ENCODE data around the gene CLIC3.

The CLIC3 gene

GRCh38 chr9:137027369-137028262 lies 31.2 kb upstream of the CLIC3 start, which contains the start of gene ABCA2:
Gene ABCA2, minus strand, starts transcription at chr9:137028237. Its CDS starts 97 bp downstream, at chr9:137028140.
- TF ChIP-seq CTCF (IDR thresholded peaks at IDR 0.05; ENCODE audit: borderline replicate concordance, control extremely low read depth, extremely low read depth, insufficient read depth, missing control alignments): no peak
- in situ Hi-C loops (cut with MboI; ENCODE audit: low sequenced_read_pairs, unreplicated experiment): no loop called here
- no peak for DNase-seq (ENCODE audit: low spot score)

GRCh38 chr9:137026828-137027227 lies 30.5 kb upstream of the CLIC3 start:
- in situ Hi-C loops (cut with MboI; ENCODE audit: low sequenced_read_pairs, unreplicated experiment): no loop called here
- DNase-seq (ENCODE audit: low spot score): no peak
- no peak for TF ChIP-seq CTCF (IDR thresholded peaks at IDR 0.05; ENCODE audit: borderline replicate concordance, control extremely low read depth, extremely low read depth, insufficient read depth, missing control alignments)

- TF ChIP-seq CTCF (IDR thresholded peaks at IDR 0.05; ENCODE audit: borderline replicate concordance, control extremely low read depth, extremely low read depth, insufficient read depth, missing control alignments): no peak
- in situ Hi-C loops (cut with MboI; ENCODE audit: low sequenced_read_pairs, unreplicated experiment): no loop called here
- DNase-seq (ENCODE audit: low spot score): no peak
Observed at GRCh38 chr9:137026384-137026783, 30.0 kb upstream of the CLIC3 start.

- in situ Hi-C loops (cut with MboI; ENCODE audit: low sequenced_read_pairs, unreplicated experiment): no loop called here
- no peak for DNase-seq (ENCODE audit: low spot score)
Observed at GRCh38 chr9:137025517-137025966, 29.2 kb upstream of the CLIC3 start.

GRCh38 chr9:137023583-137023991 lies 27.2 kb upstream of the CLIC3 start:
- in situ Hi-C loops (cut with MboI; ENCODE audit: low sequenced_read_pairs, unreplicated experiment): no loop called here
- TF ChIP-seq CTCF (IDR thresholded peaks at IDR 0.05; ENCODE audit: borderline replicate concordance, control extremely low read depth, extremely low read depth, insufficient read depth, missing control alignments): no peak
- DNase-seq (ENCODE audit: low spot score): no peak

More at GRCh38 chr9:137025517-137025966, 29.2 kb upstream of the CLIC3 start:
- no peak for TF ChIP-seq CTCF (IDR thresholded peaks at IDR 0.05; ENCODE audit: borderline replicate concordance, control extremely low read depth, extremely low read depth, insufficient read depth, missing control alignments)

GRCh38 chr9:137023157-137023556 lies 26.8 kb upstream of the CLIC3 start:
- DNase-seq (ENCODE audit: low spot score): no peak
- in situ Hi-C loops (cut with MboI; ENCODE audit: low sequenced_read_pairs, unreplicated experiment): no loop called here
- no peak for TF ChIP-seq CTCF (IDR thresholded peaks at IDR 0.05; ENCODE audit: borderline replicate concordance, control extremely low read depth, extremely low read depth, insufficient read depth, missing control alignments)
